NOMO-1 treated with DMSO at 0.1 percent for 48 hours (cell line): Measurements from ENCODE around the gene PDHB.

Source experiments
- DNase-seq: peaks from one replicate; lab custom pipeline; 2025; ENCODE audit not compliant: unreplicated experiment; lab: John Stamatoyannopoulos, UW

Gene PDHB

GRCh38 chr3:58433400-58434167 is at the start of gene PDHB:
Gene PDHB (minus strand): TSS chr3:58433832. CDS start chr3:58433809, 23 bp downstream.
- DNase-seq, result peak; percentile 79

DNA sequence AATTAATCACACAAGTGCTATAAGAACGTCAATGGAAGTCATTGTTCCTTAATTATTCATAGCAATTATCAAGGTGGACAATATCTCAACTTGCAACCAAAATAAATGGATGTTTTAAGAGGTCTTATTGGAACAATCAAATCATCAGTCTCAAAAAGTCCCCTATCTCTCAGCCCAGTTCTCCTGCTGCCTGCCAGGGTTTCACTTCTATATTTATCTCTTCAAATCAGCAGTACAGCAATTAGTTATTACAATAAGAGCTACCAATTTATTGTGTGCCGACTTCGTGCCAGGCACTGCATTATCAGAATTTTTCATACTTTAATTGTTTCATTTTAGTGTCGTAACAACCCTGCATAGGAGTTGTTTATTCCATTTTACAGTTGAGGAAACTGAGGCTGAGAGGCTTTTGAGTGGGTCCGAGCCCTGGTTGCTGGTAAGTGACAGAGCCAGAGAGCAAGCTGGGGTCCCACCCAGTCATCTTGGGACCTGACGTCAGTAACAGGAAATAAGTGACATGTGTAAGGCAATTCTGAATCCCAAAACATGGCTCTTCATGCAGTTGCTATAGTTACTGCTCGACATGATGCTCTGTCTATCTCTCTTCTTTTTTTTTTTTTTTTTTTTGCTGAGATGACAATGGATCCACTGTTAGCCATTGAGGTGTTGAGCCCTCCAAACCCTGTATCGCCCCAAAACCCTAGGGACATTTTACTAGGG is 49.4 kb upstream of the PDHB start:
- peak; percentile 54 for DNase-seq

DNA sequence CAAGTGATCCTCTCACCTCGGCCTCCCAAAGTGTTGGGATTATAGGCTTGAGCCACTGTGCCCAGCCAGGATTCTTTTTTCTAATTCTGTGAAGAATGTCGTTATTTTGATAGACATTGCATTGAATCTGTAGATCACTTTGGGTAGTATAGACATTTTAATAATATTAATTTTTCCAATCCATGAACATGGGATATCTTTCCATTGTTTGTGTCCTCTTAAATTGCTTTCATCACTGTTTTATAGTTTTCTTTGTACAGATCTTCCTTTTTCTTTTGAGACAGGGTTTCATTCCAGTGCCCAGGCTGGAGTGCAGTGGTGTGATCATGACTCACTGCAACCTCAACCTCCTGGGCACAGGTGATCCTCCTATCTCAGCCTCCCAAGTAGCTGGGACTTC is 46.7 kb upstream of the PDHB start:
- no peak for DNase-seq

GRCh38 chr3:58478781-58479180 is 45.1 kb upstream of the PDHB start:
- peak; percentile 17 for DNase-seq

- DNase-seq, result no peak
Observed at GRCh38 chr3:58474967-58475578, 41.4 kb upstream of the PDHB start.

- peak; percentile 92 for DNase-seq
Observed at GRCh38 chr3:58474348-58474911, 40.8 kb upstream of the PDHB start.

GRCh38 chr3:58473275-58473674 is 39.6 kb upstream of the PDHB start:
- DNase-seq, result no peak

DNA sequence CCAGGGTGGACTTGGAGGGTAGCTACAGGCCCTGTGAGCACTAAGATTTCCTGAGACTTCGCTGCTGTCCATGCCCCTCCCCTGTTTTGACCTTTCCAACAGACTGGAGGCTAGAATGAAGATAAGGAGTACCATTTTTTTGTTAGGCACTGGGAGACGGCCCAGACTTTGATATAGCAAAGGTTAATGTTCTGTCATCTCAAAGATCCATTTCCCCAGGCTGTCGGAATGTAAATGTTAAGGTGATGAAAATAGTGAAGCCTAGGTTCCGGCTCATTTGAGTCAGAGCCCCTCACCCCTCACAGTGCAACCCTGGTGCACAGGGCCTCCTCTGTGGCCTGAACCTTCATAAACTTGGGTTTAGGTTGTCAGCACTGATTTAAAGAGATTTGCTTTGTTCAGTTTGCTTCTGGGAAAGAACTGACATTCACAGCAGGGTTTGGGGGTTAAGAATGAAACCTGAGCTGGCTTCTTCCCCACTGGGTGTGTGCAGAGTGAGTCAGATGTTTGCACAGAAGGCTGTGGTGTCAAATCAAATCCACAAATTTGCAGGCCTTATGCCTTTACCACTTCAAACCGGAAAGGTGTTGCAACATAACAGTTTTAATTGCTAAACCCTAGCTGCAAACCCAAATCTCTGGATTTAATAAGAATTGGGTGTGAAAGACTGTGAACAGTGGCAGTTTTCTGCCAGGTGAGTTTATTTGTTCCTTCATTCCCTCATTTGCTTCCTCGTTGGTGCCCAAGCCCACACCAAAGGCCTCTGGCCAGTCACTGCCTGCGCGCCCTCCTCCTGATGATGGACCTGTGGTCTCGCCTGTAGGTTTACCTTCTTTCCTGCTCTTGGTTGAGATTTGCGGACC is 37.6 kb upstream of the PDHB start:
- DNase-seq, result peak; percentile 97

GRCh38 chr3:58470363-58471024 is 36.9 kb upstream of the PDHB start:
- DNase-seq, result no peak

DNA sequence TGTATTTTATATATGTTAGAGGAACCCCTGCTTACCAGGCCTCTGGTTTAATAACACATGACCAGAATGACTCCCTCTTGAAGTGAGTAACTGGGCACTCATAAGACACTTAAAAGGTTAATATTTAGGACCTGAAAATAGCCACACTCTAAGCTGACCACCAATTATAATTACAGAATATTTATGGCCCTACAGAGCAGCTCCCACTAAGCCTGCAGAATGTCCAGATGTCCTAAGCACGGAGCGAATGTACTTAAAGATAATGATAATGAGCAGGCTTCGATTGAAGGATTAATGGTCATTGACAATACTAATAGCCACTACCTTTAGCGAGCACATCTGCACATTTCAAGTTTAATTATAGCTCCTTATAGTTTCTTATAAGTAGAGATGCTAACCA is 35.5 kb upstream of the PDHB start:
- DNase-seq, result no peak

DNA sequence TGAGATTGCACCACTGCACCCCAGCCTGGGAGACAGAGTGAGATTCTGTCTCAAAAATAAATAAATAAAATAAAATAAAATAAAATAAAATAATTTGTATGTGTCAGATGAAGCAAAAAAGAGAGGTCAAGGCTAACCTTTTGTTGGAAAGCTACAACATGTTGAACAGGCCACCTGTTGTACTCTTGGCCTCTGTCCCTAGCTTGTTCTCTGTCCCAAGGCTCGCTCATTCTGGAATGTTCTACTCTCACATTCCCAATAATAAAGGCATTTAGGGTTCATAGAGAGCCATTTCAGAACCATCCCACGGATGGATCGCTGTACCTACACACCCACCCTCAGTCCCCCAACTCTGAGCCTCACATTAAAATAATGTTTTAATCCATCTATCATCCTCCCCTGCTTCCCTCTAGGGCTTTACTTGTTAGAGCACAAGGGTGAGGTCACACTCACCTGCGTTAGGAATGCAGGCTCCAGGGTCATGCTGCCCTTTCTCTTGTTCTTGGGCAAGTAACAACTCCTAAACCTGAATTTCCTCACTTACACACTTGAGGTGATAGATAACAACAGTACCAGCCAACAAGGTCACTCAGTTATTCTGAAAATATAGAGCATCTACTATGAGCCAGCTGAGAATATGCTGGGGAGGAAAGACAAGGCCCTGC is 33.4 kb upstream of the PDHB start:
- DNase-seq, result no peak

DNA sequence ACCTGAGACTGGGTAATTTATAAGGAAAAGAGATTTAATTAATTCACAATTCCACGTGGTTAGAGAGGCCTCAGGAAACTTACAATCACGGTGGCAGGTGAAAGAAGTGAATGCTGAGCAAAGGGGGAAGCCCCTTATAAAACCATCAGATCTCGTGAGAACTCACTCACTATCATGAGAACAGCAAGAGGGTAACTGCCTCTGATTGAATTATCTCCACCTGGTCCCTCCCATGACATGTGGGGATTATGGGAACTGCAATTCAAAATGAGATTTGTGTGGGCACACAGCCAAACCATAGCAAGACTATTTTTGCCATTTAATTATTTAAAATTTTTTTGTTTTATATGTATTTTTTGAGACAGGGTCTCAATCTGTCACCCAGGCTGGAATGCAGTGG is 31.2 kb upstream of the PDHB start:
- no peak for DNase-seq

GRCh38 chr3:58463942-58464271 is 30.3 kb upstream of the PDHB start:
- DNase-seq, result no peak

DNA sequence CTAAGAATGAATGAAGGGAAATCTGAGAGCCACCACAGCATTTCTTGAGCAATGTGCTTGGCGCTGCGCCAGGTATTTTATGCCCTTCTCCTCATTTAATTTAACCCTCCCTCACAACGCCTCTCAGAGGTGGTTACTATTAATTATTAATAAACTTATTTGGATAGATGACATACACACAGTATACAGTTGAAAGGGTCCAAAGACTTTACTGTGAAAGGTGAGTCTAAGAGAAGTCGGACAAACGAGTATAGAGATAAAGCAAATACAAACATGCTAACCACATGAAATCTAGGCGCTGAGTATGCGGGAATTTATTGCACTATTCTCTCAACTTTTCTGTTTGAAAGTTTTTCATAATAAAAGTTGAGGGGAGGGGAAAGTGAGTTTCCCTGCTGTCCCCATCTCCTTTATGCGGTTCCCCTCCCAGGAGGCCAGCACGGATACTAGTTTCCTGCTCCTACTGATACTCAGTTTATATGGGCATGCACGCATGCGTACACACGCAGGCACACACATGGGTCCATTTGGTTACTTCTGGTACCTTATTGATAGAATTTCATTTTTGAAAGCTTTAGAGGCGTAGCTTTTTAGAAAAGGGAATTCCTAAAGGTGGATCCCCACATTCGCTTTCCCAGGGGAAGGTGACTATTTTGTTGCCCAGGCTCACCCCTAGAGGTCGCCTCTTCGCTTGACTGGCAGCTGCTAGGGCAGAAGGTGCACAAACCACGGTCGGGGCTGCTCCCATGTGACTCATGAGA is 29.7 kb upstream of the PDHB start:
- DNase-seq, result peak; percentile 75

GRCh38 chr3:58462829-58463180 is 29.2 kb upstream of the PDHB start:
- no peak for DNase-seq

DNA sequence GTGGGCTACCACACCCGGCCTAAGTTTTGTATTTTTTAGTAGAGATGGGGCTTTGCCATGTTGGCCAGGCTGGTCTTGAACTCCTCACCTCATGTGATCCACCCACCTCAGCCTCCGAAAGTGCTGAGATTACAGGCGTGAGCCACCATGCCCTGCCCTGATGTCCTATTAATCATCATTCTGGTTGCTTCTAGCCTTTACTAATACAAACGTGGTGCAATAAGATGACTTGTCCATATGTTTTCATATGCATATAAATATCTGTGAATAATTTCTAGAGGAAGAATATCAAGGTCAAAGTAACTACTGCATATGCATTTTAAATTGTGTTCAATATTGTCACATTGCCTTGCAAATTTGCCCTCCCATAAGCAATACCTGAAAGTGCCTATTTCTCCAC is 25.5 kb upstream of the PDHB start:
- no peak for DNase-seq

GRCh38 chr3:58452176-58452575 is 18.5 kb upstream of the PDHB start:
- DNase-seq, result no peak

DNA sequence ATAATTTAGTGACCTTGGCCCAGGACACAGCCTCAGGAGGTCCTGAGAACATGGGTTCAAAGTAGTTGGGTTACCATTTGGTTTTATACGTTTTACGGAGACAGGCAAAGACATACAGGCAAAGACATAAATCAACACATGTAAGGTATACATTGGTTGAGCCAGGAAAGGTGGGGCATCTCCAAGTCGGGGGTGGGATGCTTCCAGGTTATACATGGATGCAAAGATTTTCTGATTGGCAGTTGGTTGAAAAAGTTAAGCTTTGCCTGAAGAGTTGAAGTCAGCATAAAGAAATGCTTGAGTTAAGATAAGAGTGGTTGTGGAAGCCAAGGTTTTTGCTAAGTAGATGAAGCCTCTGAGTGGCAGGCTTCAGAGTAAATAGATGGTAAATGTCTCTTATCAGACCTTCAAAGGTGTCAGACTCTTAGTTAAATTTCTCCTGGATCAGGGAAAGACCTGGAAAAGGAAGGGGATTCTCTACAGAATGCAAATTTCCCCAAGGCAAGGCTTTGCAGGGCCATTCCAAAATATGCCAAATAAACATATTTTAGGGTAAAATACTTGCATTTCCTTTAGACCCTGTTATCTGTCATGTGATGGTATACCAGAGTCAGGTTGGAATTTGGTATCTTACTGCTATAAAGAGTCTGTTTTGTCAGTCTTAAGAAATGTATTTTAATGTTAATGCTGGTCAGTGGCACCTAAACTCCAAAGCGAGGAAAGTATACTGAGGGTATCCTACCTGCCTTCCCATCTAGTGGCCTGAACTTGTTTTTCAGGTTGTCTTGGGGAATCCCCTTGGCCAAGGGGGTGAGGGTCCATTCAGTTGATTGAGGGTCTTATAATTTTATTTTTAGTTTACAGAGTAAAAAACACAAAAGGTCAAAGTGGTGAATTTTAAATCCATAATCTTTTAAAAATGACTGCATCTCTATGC is 8.2 kb upstream of the PDHB start:
- no peak for DNase-seq
